ENCODE results near the gene SLC35A2.

DNA sequence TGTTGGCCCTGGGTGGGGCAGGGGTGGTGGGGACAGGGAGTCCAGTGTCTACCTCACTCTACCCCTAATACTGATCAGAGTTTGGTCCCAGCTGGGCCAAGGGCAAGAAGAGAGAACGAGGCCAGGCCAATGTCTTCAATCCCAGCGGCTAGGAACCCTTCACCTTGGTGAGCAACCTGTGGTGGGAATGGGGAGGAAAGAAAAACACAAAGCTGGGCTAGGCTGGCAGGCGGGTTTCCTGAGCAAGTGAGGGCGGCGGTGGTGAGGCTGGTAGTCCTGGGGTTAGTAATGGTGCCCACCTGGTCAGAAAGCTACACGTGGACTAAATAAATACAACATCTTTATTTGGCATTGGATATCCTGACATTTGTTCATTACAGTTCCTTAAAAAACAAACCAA is 8.2 kb downstream of the SLC35A2 start:
- TF ChIP-seq, protein P1, sequence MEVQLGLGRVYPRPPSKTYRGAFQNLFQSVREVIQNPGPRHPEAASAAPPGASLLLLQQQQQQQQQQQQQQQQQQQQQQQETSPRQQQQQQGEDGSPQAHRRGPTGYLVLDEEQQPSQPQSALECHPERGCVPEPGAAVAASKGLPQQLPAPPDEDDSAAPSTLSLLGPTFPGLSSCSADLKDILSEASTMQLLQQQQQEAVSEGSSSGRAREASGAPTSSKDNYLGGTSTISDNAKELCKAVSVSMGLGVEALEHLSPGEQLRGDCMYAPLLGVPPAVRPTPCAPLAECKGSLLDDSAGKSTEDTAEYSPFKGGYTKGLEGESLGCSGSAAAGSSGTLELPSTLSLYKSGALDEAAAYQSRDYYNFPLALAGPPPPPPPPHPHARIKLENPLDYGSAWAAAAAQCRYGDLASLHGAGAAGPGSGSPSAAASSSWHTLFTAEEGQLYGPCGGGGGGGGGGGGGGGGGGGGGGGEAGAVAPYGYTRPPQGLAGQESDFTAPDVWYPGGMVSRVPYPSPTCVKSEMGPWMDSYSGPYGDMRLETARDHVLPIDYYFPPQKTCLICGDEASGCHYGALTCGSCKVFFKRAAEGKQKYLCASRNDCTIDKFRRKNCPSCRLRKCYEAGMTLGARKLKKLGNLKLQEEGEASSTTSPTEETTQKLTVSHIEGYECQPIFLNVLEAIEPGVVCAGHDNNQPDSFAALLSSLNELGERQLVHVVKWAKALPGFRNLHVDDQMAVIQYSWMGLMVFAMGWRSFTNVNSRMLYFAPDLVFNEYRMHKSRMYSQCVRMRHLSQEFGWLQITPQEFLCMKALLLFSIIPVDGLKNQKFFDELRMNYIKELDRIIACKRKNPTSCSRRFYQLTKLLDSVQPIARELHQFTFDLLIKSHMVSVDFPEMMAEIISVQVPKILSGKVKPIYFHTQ (CRISPR knock-in tag; IDR thresholded peaks at IDR 0.05): no peak
- TF ChIP-seq ZBTB43 (CRISPR knock-in tag; IDR thresholded peaks at IDR 0.05) (no peak), CTCF (IDR thresholded peaks at IDR 0.05) (no peak)
- TF ChIP-seq, protein P2, sequence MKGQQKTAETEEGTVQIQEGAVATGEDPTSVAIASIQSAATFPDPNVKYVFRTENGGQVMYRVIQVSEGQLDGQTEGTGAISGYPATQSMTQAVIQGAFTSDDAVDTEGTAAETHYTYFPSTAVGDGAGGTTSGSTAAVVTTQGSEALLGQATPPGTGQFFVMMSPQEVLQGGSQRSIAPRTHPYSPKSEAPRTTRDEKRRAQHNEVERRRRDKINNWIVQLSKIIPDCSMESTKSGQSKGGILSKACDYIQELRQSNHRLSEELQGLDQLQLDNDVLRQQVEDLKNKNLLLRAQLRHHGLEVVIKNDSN (CRISPR knock-in tag; IDR thresholded peaks at IDR 0.05): no peak
